Testis (tissue), 2 donors: ENCODE results near the gene TRIP12.

ENCODE experiments used
- CTCF ChIP-seq, 3 experiments: fragments of 450-650 bp in 2 of 3; fragments of 200-600 bp in 1 of 3; sonication (generic) in 1 of 3; IDR thresholded peaks; one replicate each; pipeline ENCODE4 v1.5.1; 2016 to 2019; ENCODE audit warnings: antibody characterized with exemption in 3 of 3, mild to moderate bottlenecking in 2 of 3, moderate library complexity in 1 of 3
- POLR2A ChIP-seq: fragments of 450-650 bp; IDR thresholded peaks from one replicate; pipeline ENCODE4 v1.6.1; 2017; ENCODE audit warnings: antibody characterized with exemption, mild to moderate bottlenecking, moderate library complexity

- no peak for TF ChIP-seq CTCF (IDR thresholded peaks at IDR 0.05)
- no peak for TF ChIP-seq POLR2A
These were observed 52.6 kb downstream of the TRIP12 start for GRCh38 chr2:229869226-229869625.
